NCI-H524 treated with DMSO at 0.1 percent for 48 hours (cell line): ENCODE results near the gene GALNT18.

Source experiments
- DNase-seq: peaks from one replicate; lab custom pipeline; 2025; lab: John Stamatoyannopoulos, UW

GALNT18 gene

DNA sequence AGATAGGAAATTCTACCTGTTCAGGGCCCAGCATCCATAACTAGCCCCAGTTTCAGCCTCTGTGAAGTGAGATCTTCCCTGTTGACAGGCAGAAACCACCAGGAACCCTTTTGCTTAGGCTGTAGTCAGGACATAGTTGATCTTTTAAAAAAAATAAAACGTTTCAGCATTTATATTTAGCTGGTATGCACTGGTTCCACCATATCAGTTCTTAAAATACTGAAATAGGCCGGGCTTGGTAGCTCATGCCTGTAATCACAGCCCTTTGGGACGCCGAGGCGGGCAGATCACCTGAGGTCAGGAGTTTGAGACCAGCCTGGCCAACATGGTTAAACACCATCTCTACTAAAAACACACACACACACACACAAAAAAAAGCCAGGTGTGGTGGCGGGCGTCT lies 35.3 kb downstream of the GALNT18 start:
- DNase-seq, result no peak

DNA sequence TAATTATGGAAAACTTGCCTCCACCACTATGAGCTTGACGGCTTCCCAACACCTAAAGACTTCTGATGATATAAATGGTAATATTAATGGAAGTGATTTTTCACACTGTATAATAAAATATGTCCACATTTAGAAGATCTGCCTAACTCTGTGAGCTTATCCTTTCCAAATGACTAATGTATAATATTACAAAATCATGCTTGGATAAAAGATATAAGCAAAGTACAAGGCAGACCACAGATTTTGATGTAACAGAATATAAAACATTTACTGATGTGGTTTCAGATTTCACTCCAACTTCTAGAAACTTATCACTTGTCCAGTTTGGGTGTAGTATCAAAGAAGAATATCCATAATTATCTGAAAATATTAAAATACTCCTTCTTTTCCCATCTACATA lies 36.9 kb downstream of the GALNT18 start:
- DNase-seq, result no peak

DNA sequence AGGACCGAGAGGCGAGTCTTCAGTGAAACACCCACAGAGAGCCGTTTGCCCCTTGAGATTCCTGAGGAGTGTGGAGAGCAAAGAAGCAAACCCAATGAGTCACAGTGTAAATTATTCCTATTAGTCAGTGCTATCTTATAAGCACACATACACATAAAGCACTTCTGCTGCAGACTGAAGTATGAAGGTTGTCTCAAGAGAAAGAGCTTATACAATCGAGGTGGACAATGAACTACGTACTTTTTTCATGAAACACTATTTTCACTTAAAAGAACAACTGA lies 37.3 kb downstream of the GALNT18 start:
- DNase-seq, result no peak

DNA sequence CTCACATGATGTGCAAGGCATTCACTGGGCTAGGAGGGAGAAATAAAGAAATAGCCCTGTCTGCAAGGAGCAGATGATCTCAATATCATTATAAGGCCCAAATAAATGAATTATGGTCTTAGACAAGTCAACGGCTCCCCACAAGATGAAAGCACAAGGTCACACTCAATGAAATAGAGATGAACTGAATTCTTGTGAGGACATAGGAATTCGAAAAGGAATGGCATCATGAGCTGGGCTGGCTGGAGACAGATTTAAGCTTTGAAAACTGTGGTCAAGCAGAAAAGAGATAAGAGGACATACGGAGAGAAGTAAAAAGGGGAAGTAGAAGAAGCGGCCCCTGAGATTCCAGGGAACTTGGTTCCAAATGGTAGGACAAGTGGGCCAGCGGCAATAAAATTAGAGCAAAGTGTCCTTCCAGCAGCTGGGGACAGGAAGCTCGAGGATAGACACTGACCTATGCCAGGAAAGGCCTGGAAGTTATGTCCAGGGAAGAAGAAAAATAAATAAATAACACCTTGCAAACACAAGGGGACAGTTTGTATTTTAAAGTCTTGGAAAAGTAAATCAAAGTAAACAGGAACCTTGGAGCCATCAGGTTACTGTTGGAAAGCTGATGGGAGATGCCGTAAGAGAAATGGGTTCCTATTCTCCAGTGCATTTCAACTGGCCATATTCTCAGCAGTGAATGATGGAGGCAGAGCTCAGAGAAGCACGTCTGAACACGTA lies 37.8 kb downstream of the GALNT18 start:
- no peak for DNase-seq

DNA sequence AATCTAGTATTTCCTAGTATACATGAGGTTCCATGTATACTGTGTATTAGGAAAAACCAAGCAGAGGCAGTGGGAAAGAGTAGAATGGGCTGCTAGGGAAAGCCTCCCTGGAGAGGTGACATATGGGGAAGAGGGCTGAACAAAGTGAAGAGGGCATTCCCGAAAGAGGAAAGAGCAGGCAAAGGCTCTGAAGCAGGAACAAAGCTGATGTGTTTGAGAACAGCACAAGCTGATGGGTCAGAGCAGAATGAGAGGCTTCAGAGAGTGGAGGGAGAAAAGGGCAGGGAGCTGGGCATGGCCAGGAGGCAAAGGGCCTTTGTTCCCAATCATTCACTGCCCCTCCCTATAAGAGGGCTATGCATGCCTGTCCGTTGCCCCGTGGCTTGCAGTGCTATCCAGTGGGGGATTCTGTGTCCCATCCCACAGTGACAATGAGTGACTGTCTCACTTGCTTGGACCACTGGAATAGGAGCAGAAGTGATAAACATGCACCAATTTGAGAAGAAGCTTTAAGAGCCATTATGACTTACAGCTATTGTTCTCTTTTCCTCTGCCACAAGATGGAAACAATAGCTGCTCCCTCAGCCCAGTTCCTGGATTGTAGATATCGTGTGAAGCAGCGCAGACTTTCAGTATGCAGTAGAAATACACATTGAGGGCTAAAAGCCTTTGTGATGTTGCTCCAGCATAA lies 39.6 kb downstream of the GALNT18 start:
- no peak for DNase-seq

DNA sequence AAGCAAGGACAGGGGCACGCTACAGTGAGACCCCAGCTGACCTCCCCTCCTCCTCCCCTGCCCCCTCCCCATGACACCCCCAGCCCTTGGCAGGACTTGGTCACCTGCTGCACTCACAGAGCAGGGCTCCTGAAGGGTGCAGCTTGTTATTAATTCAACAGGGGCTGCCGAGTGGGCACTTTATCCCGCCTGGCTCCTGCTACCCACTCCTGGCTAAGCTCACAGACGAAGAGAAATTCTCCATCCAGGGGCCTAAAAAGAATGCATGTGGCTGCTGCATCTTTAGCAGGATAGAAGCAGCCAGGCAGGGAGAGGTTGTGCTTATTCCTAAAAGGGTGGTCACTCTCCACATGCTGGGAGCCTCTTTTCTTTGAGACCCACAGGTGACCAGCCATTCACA lies 40.3 kb downstream of the GALNT18 start:
- no peak for DNase-seq

DNA sequence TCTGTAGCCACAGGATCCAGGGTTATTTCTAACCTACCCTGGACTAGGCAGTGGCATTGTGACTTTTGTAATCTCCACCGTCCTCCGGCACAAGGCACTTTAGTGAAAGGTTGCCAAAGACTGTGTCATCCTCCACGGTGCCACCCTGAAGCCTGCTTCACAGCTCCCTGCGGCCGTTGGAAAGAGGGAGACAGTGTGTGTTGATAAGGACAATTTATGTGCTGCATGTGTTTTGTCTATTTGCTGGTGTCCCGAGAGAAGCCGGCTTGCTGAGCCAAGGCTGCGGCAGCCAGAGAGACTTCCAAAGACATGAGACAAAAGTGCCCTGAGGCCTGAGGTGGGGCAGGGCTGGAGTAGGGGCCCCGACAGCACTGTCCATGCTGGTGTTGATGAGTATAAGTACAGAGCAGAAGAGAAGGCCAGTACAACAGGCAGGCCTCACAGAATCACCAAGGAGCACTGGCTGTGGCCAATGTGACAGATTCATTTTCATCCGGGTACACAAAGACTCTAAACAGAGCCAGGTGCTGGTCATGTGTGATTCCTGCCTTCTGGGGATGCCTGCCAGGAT lies 40.9 kb downstream of the GALNT18 start:
- DNase-seq, result no peak

DNA sequence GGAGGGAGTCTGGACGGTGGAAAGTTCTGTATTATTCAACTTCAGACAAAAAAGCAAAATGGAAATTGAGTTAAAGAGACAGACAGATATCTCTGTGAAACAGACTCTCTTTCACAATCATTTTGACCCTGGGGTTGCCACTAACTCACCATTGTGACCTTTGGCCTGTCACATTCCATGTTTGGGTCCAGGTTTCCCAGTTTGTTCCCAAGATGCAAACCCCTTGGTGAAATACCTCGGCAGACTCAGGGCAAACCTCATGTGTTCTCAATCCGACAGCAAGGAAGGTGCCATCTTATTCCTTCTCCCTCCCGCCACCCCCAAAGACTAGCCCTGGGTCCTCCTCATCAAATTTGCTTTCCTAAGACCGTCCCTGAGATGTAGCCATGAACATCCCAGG lies 41.8 kb downstream of the GALNT18 start:
- no peak for DNase-seq

DNA sequence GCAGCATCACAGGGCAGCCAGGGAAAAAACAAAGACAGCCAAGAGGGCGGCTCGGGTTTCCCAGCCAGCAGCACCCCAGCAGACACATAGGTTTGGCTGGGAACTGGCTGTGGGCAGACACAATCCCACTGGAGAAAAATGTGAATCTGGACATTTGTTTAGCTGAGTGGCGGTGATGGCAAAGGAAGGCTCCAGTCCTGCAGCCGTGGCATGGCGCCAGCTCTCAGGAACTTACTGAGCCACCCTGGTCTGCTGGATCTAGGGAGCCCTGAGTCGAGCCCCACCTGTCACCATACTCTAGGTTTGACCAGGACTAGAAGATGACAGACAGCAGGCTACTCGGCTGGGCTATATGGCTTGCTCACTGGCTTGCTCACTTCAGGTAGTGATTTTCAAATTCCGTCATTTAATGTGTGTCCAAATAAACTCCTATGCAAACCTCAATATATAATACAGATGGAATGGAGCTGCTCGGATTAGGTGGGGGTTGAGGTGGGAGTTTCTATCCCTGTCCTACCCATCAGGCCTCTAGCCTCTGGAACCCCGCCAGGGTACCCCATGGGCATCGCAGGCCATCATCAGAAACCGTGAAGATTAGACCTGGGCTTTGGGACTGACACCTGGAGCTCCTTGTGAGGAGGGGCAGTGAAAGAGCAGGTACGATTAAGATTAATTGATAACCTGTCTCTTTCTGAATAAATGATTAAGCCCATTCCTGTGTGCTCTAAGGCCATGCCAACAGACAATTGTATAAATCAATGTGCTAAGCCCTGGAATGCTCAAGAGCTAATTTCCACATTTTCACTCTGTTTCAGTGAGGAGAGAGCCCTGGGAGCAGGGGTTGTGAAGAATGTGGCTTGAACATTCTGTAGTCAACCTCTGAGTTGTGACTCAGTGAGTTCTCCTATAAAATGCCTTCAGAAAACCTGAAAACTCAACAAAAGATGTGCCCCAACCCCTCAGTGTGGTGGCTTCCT lies 42.5 kb downstream of the GALNT18 start:
- DNase-seq, result no peak

DNA sequence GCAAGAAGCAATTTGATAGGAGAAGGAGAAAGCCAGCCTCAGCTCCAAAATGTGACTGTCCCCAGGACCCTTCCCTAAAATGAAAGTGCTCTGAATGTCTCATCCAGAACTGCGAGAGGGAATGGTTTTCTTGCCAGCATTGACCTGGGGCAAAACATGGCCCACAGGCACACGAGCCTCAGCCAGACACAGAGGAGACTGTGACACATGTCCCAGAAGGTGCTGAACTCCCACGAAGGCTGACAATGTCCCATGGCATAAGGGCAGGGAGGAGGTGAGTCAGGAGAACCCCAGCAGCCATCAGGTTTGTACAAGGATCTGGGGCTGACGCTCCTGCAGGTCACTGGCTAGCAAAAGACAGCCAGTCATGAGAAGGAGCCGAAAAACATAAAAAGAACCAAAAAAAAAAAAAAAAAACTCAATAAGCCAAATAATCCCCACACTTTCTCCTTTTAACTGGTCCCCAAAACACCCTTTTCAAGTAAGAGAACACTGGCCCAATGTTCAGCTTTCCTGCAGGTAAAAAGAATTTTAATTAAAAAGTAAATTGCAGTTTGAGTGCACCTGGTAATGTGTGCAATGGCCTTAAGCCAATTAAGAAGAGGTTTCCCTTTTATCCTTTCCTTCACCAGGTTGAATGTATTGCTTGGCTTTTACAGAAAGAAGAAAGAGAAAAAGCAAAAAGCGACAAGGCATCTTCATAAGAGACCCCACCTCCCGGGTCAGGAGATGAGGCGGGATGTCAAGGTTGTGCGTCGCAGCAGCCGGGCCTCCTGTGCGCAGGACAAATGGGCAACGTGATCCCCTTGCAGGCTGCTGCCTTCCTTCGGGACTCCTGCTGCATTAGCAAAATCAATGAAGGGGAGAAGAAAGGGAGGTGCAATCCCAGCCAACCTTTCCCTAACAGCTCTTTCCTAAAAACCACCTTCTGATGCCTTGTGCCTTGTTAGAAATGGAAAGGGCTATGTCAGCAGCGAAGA lies 43.6 kb downstream of the GALNT18 start:
- no peak for DNase-seq

DNA sequence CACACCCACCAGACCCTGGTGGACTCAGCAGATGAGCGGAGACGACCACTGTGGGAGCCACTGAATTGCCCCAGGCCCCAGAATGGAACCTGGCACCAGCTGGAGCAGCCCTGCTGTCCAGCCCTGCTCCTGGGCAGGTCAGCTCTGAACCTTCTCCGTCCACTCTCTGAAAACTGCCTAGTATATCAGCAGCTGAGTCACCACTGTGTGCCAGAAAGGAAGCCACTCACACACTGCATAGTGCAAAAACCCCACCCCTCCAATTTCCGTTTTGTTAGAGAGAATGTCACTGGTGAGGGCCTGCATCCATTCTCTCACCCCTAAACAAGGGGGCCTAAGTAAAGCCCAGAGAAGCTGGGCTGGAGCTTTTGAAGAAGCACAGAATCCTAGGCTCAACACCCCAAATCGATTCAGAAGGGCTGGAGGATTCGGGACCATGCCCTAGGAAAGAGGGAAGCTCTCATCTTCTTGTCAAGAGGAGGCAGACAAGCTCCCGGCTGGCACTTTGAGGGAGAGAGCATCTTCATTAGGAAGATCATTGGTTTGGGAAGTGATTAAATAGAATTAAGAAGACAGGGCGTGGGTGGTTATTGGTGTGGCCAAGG lies 44.5 kb downstream of the GALNT18 start:
- no peak for DNase-seq

DNA sequence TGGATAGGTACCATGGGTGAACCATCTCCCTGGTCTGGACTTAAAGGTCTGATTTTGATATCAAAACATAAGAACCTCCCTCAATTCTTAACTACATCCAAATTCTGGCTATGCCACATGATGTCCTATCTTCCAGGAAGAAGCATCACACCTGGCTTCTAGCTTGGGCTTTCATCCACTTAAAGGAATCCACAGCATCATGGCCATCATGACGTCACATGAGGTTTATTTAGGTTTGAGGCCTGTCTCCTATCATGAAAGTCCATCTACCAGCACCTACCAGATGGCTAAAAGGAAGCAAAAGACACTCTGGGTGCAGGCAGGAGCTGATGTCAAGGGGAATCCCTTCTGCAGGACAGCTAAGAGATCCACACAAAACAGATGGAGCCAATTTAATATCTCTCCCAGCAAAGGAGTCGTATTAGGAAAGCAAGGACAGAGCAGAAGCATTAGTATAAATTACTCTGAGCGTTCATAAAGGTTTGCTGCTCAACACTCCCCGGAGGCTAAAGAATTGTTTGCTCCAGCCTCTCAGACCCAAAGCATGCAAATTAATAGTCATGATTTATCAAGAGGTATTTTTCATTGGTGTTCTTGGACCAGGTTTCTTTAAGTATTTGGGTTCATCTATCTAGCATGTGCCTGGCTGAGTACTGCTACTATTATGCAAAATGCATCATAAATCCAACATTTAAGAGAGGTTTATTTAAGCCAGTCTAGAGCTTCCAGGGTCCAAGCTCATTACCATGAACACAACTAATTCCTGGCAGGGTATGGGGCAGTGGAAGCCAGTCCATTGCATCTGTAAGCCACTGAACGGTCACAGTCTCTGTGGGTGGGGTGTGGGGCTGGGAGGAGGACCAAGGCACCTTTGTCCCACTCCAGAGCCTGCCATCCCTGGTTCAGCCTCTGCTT lies 47.2 kb downstream of the GALNT18 start:
- no peak for DNase-seq

DNA sequence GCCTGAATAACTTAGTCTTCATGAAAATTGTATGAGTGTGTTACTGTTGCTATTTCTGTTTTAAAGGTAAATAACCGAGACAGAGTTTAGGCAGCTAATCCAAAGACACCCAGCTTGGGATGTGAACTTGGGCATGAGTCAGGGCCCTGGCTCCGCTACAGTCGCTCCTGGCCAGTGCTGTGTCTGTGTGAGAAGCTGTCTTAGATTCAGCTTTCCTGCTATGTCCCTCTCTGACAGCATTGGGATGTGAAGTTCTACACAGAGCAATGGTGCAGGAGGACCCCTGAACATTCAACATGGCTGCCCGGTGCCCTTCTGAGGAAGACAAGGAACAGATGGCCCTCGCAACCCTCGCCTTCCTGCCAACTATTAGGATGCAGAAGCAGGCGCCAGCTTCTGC lies 49.4 kb downstream of the GALNT18 start:
- DNase-seq, result no peak

DNA sequence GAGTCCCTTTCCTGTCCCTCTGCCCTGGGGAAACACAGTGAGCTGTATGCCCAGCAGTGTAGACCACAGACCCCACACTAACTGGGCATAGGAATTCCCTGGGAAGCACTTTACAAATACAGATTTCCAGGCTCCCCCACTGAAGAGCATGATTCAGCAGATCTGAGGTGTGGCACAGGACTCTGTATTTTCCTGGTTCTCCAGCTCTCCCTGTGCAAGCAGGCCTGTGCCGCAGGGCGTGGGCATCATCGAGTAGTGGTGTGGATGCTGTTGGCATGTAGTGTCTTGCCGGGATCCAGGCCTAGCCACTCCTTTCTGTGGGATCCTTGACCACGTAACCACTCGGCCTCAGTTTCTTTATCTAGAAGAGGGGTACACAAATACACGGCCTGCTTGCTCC lies 49.9 kb downstream of the GALNT18 start:
- DNase-seq, result no peak

DNA sequence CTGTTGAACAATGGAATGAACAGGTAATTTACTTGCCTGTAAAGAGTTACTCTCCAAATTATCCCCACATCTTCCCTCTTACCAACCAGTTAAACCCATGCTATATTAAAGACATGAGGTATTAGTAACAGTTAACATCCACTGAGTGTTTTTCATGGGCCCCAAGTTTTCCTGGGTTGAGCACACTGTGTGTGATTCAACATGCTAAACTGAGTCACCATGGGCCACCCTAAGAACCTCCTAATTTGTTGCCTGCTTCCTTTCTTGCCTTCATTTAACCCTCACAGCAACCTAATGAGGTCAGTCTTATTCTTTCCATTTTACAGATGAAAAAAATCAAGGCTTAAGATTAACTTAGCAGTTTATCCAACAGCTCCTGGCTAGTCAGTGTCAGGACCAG lies 51.0 kb downstream of the GALNT18 start:
- DNase-seq, result no peak

DNA sequence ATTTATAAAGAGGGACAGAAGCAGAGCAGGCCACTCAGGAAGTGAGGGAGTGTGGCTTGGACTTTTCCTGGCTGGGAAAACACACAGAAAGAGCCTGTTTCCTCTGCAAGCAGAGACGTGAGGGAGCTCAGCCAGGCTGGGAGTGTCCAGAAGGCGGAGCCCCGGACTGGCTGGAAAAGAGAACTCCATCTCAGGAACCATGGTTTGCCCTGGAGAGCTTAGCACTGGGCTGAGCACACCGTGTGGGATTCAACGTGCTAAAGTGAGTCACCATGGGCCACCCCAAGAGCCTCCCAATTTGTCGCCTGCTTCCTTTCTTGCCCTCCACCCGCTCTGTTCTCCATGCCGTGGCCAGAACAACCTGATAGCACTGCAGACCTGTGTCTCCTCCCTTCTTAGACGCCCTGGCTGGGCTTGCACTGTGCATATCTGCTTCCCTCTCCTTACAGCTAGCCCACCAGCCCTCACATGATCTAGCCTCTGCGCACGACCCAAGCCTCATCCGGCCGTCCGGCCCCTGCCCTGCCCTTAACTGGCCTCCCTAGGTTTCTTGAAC lies 51.8 kb downstream of the GALNT18 start:
- no peak for DNase-seq

DNA sequence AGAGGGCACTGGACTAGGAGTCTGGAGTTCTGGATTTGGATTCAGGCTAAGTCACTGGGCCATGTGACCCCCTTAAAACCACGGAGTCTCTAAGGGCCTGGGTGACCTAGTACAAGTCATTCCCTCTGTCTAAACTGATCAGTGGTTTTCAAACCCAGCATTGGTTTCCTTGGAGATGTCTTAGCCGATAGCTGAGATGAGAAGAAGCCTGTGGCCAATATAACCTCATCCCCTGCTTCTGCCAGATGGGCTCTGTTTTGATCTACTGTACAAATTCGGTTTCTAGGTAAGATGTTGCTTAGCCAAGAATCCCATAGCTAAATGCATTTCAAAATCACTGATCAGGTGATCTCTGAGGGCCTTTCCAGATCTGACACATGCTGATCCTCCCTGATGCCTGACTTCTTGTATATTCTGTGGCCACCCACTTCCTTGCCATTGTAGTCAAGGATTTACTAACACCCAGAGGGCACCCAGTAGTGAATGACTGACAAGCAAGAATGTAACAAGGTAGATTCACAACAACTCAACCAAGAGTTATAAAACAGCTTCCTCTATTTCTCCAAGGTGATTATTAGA lies 53.1 kb downstream of the GALNT18 start:
- no peak for DNase-seq

DNA sequence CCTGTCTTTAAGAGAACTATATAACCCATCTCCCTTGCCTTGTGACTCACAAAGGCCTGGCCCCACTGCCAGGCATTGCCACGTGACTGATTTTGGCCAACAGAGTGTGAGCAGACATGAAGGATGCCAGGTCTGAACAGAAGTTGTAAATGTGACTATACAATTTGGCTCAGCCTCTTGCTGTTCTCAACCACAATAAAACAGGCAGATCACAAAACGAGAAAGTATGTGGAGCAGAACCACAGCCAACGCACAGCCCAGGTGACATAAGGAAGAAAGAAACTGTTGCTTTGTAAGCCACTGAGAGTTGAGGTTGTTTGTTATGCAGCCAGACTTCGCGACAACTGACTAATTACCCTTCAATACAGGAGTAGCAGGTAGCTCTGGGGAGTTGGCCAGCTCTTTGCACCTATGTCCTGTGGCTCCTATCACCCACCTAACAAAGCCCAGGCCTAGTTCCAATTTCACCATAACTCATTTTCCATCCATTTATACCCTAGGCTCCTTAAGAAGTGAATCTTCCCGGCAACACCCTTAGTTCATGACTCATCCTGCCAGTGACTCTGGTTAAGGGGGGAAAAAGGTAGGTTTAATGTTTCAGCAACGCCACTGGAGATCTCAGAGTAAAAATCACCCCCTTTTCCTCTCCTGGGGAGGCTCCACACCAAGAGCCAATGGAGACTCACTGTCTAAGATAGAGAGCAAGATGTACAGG lies 53.7 kb downstream of the GALNT18 start:
- DNase-seq, result no peak

DNA sequence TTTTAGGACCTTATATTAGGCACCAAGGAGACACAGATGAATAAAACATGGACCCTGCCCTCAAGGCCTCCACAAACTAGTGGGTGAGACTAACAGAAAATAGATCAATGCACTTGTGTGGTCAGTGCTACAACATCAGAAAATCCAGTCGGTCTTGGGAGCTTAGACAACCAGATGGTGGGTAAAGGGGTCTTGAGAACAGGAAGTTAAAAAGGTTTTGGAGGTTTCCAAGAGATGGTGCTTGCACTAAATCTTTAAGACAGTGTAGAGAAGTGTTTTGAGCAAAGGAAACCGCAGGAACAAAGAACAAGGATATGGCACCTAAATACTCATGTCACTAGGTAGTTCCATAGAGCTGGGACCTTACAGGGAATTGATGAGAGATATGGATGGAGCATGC lies 56.2 kb downstream of the GALNT18 start:
- DNase-seq, result no peak
